GM19463 (cell line): ENCODE measurements around the gene ZNF763.
"Not testable (repeated sequence)": the region's sequence is repeated elsewhere in the genome, so short reads cannot be mapped to it uniquely, and the experiment has no call there.

Experiments
- ATAC-seq: cut with Tn5 transposase; IDR thresholded peaks from one replicate; pipeline ENCODE4 v1.9.1; 2021; ENCODE audit warnings: mild to moderate bottlenecking, moderate library complexity; ENCODE audit not compliant: unreplicated experiment

The ZNF763 gene

DNA sequence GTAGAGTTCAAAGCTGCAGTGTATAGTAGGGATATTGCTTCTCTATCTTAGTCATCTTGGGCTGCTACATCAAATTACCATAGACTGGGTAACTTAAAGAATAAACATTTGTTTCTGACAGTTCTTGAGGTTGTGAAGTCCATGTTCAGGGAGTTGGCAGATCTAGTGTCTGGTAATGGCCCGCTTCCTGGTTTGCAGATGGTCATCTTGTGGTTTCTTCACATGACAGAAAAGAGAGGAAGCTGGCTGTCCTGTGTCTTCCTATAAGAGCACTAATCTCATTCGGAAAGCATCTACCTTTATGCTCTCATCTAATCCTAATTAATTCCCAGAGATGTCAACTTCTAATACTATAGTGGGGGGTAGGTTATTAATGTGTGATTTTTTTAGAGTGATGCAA, 6.2 kb downstream of the ZNF763 start:
- ATAC-seq, result no peak

- ATAC-seq, result no peak
Observed at GRCh38 chr19:11973019-11973810, 8.4 kb downstream of the ZNF763 start.

GRCh38 chr19:11978492-11979100, 13.8 kb downstream of the ZNF763 start:
- ATAC-seq, result no peak

- no peak for ATAC-seq
Observed at GRCh38 chr19:11979527-11979926, 14.7 kb downstream of the ZNF763 start.

DNA sequence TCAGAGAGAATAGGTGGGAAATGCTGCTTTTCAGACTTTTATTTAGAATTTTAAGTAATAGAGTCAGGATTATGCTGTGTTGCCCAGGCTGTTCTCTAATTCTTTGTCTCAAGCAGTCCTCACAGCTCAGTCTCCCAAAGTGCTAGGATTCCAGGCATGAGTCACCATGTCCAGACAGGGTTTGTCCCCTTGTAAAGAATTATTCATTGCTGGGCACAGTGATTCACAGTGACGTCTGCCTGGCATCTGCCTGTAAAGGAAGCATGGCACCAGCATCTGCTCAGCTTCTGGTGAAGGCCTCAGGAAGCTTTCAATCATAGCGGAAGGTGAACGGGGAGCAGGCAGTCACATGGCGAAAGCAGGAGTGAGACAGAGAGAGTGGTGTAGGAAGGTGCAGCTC, 17.7 kb downstream of the ZNF763 start:
- no peak for ATAC-seq

GRCh38 chr19:11984986-11985385, 20.1 kb downstream of the ZNF763 start:
- ATAC-seq, result no peak

- ATAC-seq, result no peak
Observed at GRCh38 chr19:11986754-11987153, 21.9 kb downstream of the ZNF763 start.

GRCh38 chr19:11987405-11988281, 22.8 kb downstream of the ZNF763 start:
- peak; percentile 88 for ATAC-seq

- no peak for ATAC-seq
Observed at GRCh38 chr19:11989112-11989456, 24.2 kb downstream of the ZNF763 start.

DNA sequence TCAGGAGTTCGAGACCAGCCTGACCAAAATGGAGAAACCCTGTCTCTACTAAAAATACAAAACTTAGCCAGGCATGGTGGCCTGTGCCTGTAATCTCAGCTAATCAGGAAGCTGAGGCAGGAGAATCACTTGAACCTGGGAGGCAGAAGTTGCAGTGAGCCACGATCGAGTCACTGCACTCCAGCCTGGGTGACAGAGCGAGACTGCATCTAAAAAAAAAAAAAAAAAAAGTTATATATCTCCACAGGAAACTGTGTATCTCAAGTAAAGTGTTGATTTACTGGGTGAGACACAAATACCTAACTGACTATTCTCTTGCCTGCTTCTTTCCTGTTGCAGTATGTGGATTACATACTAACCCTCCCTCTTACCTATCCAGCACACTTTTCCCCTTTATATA, 27.1 kb downstream of the ZNF763 start:
- ATAC-seq, result not testable (repeated sequence)

GRCh38 chr19:11995174-11995573, 30.3 kb downstream of the ZNF763 start:
- ATAC-seq, result no peak

DNA sequence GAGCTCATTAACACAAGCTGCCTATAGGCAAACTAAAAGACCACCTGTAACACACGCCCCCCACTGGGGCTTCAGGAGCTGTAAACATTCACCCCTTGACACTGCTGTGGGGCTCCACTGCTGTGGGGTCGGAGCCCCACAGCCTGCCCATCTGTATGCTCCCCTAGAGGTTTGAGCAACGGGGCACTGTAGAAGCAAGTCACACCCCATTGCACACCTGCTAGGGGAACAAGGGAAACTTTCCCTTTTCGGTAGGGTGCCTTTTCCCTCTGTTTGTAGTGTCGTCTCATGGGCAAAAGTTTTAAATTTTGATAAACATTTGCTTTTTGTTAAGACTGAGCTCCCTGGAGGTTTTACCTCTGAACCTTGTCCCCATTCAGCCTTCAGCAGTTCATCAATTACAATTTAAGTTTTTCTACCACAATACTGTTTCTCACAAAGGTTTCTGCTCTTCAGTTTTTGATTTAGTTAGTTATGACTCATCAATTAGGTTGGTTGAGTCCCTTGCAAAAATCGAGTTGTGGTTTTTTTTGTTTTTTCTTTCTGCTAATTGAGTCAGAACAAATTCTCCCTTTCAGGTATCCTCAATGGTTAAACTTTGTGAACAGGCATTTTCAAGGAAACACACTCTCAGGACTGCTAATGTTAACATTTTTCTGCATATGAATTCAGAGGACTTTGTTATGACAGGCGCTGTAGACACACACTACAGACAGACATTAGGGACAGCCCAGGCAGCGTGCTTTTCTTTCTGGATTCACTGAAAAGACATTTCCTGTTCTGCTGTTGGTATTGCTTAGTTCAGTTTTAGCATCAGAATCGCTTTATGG, 35.5 kb downstream of the ZNF763 start:
- no peak for ATAC-seq

DNA sequence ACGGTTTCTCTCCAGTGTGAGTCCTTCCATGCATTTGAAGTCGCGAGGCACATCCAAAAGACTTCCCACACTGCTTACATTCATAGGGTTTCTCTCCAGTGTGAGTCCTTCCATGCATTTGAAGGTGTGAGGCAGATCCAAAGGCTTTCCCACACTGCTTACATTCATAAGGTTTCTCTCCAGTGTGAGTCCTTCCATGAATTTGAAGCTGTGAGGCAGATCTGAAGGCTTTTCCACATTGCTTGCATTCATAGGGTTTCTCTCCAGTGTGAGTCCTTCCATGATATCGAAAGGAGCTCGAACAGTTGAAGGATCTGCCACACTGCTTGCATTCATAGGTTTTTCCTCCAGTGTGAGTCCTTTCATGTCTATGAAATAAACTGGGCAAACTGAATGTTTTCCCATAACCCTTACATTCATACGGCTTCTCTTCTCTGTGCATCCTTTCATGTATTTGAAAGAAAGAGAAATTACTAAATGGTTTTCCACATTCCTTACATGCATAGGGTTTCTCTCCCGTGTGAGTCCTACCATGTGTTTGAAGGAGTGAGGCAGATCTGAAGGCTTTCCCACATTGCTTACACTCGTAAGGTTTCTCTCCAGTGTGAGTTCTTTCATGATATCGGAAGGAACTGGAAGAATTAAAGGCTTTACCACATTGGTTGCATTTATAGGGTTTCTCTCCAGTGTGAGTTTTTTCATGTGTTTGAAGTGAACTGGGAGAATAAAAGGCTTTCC, 50.3 kb downstream of the ZNF763 start:
- ATAC-seq, result no peak

DNA sequence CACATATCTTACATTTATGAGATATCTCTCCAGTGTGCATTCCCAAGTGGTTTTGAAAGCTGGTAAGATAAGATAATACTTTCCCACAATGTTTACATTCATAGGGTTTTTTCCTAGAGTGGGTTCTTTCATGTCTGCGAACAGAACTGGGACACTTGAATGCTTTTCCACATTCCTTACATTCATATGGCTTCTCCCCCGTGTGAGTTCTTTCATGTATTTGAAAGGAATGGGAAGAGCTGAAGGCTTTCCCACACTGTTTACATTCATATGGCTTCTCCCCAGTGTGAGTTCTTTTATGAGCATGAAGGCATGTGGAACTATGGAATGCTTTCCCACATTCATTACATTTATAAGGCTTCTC, 50.9 kb downstream of the ZNF763 start:
- ATAC-seq, result no peak
